LNCaP clone FGC (cell line): Measurements from ENCODE around the gene ABCC9.

ENCODE experiments used
- DNase-seq: peaks from one replicate; pipeline ENCODE4 v3.0.0-alpha.2; 2011; ENCODE audit warnings: low read depth
- H3K4me3 ChIP-seq: 2 replicates; pipeline ENCODE4 v1.5.1; 2011; ENCODE audit warnings: mild to moderate bottlenecking, low read depth, low read length, control low read depth
- TF ChIP-seq, protein P1 (sequence below): IDR thresholded peaks from 2 replicates; pipeline ENCODE4 v1.5.1; 2012; ENCODE audit warnings: mild to moderate bottlenecking; ENCODE audit not compliant: control insufficient read depth, insufficient read depth; ENCODE audit errors: extremely low read depth

Gene ABCC9

DNA sequence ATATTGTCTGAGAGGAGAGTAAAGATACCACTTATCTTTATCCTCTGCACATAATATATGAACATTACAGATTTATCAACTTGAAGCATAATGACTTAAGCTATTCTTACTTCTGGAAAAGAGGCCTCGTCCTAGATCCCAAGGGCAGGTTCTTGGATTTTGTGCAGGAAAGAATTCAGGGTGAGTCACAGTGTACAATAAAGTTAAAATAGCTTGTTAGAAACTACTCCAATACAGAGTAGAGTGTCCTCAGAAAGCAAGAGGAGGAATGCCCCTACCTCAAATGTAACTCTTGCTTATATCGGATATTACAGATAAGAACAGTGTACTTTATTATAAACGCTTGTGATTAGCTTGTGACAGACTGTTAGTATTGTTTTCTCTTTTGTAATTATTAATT lies 41.9 kb upstream of the ABCC9 start:
- no peak overlapping the region for H3K4me3 ChIP-seq
- TF ChIP-seq, protein P1, sequence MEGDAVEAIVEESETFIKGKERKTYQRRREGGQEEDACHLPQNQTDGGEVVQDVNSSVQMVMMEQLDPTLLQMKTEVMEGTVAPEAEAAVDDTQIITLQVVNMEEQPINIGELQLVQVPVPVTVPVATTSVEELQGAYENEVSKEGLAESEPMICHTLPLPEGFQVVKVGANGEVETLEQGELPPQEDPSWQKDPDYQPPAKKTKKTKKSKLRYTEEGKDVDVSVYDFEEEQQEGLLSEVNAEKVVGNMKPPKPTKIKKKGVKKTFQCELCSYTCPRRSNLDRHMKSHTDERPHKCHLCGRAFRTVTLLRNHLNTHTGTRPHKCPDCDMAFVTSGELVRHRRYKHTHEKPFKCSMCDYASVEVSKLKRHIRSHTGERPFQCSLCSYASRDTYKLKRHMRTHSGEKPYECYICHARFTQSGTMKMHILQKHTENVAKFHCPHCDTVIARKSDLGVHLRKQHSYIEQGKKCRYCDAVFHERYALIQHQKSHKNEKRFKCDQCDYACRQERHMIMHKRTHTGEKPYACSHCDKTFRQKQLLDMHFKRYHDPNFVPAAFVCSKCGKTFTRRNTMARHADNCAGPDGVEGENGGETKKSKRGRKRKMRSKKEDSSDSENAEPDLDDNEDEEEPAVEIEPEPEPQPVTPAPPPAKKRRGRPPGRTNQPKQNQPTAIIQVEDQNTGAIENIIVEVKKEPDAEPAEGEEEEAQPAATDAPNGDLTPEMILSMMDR: no peak
- DNase-seq: no peak

DNA sequence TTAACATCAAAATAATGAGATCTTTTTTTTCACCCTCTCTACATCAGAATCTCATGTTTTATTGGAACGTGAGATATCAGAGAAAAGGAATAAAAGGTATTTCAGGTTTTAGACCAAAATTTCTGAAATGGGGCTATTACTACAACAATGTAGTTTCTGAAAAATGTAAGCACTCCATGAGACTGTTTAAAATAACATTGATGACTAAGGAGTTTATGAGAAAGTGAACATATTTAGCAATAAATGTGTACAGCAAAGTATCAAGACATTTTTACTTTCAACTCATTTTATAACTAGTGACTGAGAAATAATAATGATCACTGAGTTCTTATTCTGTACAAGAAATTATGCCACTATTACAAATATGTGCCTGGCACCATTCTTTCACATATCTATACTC lies 39.3 kb upstream of the ABCC9 start:
- TF ChIP-seq, protein P1: no peak
- H3K4me3 ChIP-seq: no peak overlapping the region
- no peak for DNase-seq

- no peak for DNase-seq
- TF ChIP-seq, protein P1: no peak
- H3K4me3 ChIP-seq: no peak overlapping the region
Measured at GRCh38 chr12:21975293-21975692, 34.1 kb upstream of the ABCC9 start.

GRCh38 chr12:21973221-21973620 lies 32.0 kb upstream of the ABCC9 start:
- H3K4me3 ChIP-seq: no peak overlapping the region
- DNase-seq: no peak
- TF ChIP-seq, protein P1: no peak

DNA sequence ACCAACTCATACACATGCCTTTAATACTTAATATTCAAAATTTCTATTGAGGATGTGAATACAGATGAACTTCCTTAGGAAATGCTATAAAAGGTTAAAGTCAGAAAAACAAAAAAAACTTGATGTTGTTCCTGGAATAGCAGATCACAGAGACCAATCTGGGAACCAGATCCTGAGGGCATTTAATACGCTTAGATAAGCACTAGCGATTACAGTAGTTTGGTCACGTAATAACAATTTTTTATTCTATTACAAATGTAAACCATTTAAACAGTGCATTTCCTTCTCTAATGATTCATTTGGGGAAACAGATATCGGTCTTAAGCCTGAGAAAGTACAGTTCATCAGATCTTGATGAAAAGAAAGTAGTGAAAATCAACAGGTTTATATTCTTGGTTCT lies 30.8 kb upstream of the ABCC9 start:
- H3K4me3 ChIP-seq: no peak overlapping the region
- TF ChIP-seq, protein P1: no peak
- DNase-seq: no peak

DNA sequence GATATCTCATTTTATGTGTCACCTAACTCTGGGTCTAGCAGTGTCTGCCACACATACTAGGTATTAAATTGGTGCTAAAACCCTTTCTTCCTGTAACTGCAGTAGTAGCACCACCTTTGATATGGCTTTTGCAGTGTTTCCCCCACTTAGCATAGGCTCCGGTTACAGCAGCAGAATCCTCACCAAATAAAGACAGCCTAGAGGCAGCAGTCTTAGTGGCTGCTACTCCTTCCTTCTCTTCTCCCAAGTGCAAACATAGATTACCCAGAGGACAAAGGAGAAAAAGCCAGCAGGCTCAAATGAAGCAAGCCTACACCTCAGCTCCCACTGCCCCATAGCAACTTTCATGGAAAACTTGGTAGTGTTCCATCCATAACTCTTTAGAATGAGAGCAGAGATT lies 30.1 kb upstream of the ABCC9 start:
- DNase-seq: no peak
- no peak overlapping the region for H3K4me3 ChIP-seq
- TF ChIP-seq, protein P1: no peak

DNA sequence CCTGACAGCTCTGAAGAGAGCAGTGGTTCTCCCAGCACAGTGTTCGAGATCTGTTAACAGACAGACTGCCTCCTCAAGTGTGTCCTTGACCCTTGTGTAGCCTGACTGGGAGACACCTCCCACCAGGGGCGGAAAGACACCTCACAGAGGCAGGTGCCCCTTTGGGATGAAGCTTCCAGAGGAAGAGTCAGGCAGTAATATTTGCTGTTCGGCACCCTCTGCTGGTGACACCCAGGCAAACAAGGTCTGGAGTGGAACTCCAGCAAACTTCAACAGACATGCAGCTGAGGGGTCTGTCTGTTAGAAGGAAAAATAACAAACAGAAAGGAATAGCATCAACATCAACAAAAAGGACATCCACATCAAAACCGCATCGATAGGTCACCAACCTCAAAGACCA lies 21.6 kb upstream of the ABCC9 start:
- DNase-seq: no peak
- no peak overlapping the region for H3K4me3 ChIP-seq
- TF ChIP-seq, protein P1: no peak
